Stimulated activated CD4-positive, alpha-beta T cell treated with anti-CD3 and anti-CD28 coated beads, Interleukin-4, amount 100 ng/mL, for 1 hour (primary cell): Measurements from ENCODE around the gene NAMPT.

Source experiments
- DNase-seq: peaks from one replicate; pipeline ENCODE4 v3.0.0-alpha.2; 2020

NAMPT gene

GRCh38 chr7:106270122-106270977 is 14.4 kb downstream of the NAMPT start:
- no peak for DNase-seq

- no peak for DNase-seq
These were observed 15.4 kb downstream of the NAMPT start for GRCh38 chr7:106269254-106269961.

DNA sequence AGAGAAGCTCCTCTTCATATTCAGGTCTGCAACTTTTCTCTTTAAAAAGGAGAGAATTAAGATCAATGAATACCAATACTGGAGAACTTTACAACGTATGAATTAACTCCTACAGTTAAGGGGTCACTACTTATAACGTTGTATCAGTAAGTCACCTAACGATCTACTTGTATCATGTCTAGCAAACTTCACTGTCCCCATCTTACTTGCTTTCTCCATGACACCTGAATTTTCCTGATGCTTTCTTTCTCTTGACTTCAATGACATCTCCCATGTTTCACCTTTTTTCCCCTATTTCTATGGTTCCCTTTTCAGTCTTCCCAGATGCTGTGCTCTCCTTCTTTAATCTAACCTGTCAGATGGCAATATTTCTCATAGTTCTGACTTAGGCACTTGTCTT is 19.6 kb downstream of the NAMPT start:
- DNase-seq: no peak

DNA sequence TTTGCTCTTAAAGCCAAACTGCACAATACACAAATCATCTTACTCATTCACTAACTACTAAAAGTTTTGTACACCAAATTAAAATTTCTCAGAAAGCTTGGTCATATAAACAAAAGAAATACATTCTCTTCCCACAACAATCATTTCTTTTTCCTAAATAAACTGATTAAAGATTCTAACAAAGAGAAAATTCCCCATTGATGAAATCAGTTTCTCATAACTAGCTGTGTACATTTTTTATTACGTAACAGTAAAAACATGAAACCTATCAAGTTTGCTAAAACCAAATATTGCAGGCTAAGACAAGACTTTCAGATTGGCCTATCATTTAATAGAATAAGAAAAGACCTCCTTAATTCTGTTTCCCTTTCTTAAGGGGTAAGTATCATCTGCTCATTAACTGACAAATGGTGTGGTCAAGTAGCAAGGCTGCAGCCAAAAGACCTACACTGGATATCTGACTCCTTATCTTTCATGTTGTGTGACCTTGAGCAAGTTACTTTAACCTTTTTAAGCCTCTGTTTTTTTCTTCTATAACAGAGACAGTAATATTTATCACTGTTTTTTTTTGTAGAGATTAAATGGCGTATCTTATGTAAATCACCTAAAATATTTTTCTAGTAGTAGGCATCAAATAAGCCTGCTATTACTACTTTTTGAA is 22.4 kb downstream of the NAMPT start:
- DNase-seq: no peak

DNA sequence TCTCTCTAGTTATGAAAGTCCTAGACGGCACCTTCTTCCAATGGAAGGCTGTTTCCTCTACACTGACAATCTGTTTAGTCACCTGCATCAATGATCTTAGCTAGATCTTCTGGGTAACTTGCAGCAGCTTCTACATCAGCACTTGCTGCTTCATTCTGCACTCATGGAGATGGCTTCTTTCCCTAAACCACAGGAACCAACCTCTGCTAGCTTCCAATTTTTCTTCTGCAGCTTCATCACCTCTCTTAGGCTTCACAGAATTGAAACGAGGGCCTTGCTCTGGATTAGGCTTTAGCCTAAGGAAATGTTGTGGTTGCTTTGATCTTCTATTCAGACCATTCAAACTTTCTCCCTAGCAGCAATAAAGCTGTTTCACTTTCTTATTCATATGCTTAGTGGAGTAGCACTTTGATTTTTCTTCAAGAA is 24.6 kb downstream of the NAMPT start:
- DNase-seq: no peak

GRCh38 chr7:106258789-106259188 is 26.0 kb downstream of the NAMPT start:
- DNase-seq: no peak

DNA sequence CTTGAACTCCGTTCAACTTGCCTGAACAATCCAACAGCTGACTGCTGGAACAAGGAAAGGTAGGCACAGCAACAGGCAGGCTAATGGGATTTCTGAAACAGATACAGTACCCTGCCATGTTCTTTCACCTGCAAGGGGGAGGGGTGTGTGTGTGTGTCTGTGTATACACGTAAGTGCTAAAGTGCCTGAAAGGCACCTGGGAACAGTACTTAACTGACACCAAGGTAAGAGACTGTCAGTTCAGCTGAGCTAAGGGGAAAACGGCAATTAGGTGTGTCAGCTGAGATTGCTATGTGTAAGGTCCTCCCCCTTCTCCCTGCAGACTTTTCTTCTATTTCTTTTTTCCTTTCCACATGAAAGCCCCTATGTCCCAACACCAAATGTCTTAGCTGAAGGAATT is 27.0 kb downstream of the NAMPT start:
- DNase-seq: no peak

- DNase-seq: no peak
These were observed 28.6 kb downstream of the NAMPT start for GRCh38 chr7:106256144-106256543.

DNA sequence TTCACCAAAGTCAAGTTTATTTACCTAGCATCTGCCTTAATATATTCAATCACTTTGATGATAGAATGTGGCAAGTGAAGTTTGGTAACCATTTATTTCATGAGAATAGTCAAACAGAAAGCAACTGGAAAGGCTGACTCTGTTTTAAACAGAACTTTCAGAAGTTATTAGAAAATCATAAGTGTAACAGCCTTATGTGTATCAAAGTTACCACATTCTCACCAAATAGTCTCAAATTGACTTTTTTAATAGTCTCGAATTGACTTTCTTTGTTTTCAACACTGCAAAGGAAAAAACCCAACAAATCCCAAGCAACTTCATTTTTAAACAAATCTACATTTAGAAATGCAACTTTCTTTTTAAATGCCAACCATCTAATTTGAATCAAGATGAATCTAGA is 29.5 kb downstream of the NAMPT start:
- no peak for DNase-seq

DNA sequence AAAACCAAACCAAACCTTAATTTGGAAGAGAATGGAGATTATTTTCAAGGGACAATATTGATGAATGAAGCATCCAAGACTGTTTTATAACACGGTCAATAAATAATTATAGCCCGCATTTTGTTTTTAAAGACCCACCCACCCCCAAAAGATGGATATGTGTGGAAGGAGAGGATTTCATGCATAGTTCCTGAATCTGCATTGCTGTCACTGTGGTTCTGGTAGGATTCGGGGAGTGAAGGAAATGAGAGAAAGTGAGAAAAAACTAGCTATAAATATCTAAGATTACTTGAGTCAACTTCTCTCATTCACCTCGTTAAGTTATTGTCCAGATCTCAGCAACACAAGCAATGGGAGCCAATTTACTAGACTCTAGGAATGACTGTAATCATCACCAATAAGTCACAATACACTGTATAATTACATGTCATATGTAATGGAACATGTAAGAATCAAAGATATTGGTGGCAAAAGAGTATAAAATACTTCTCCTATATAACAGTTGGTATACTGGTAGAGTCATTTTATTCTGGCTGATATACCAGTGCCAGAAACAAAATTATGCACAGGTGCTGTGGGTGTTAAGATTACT is 30.2 kb downstream of the NAMPT start:
- no peak for DNase-seq

GRCh38 chr7:106252568-106252967 is 32.2 kb downstream of the NAMPT start:
- no peak for DNase-seq

GRCh38 chr7:106249488-106249887 is 35.3 kb downstream of the NAMPT start:
- no peak for DNase-seq

- no peak for DNase-seq
These were observed 36.2 kb downstream of the NAMPT start for GRCh38 chr7:106248600-106248999.

DNA sequence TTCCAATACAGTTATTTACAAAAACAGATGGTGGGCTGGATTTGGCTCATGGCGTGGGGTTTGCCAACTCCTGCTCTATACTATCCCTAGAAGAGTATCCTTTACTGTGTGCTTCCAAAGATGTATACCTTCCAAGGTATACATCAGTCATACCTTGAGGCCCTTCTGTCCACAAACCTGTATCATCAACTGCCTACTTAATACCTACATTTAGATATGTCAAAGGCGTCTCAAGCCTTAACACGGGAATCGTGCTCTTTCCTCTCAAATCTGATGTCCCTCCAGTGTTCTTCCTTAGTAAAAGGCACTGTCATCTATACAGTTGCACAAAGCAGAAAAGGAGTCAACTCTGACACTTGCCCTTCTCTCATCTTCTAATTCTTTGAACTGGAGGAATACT is 36.9 kb downstream of the NAMPT start:
- no peak for DNase-seq

GRCh38 chr7:106246902-106247711 is 37.7 kb downstream of the NAMPT start:
- DNase-seq: no peak

DNA sequence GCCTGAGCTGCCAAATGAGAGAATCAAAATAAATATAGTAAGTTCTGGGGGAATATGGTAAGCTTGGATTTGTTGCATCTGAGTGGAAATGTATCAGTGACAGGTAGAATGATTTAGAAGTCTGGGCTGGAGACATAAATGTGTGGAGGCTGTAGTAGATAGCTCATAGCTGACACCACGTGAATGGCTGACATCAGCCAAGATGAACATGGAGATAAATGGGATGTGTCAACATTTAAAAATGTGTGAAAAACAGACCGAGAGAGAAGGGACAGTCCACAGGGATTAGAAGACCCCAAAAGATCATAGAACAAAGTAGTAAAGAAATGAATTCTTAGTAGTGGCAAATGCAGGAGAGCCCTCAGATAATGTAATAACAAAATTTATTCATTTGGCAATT is 40.9 kb downstream of the NAMPT start:
- no peak for DNase-seq

- DNase-seq: no peak
These were observed 45.4 kb downstream of the NAMPT start for GRCh38 chr7:106239406-106239805.

DNA sequence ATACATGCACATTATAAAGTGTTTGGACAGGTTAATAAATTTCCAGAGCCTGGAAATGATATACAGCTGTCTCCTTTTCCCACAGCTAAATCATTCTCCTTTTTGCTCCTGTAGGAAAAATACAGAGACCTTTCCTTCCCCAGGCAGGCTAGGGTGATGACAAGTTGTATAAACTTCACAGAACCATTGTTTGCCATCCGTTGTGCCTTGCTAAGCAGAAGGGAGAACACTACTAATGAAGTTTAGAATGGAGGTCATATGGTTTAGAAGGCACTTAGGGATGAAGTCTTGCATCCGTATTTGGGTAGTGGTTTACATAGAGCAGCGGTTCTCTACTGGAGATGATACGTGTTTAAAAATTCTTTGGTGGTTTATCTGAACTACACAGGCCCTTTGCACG is 46.0 kb downstream of the NAMPT start:
- no peak for DNase-seq

- no peak for DNase-seq
These were observed 48.7 kb downstream of the NAMPT start for GRCh38 chr7:106236065-106236464.

DNA sequence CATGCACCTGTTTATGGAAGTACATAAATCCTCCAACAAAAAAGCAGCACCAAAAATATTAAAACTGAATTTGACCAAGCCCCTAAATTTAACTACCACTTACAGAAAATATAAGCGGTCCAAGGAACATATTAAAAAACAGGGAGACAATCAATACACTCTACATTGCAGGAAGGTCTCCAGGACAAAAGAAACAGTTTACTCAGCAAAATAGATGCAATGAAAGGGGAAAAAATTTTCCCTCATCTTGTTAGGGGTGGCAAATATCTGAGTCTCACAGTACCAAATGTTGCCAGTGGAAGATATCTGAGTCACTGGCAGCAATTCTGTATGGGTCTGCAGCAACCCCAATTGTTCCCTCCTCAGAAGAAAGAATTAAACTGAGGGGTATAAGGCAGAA is 50.4 kb downstream of the NAMPT start:
- DNase-seq: no peak

GRCh38 chr7:106231856-106232490 is 52.8 kb downstream of the NAMPT start:
- no peak for DNase-seq

- DNase-seq: no peak
These were observed 58.9 kb downstream of the NAMPT start for GRCh38 chr7:106225856-106226255.
